ENCODE measurements around the gene BICDL2.

BICDL2 gene

GRCh38 chr16:3009568-3010390 lies 27.0 kb downstream of the BICDL2 start:
- DNase-seq (no peak), ATAC-seq (no peak)

- DNase-seq, result no peak
- no peak for ATAC-seq
These were observed 28.1 kb downstream of the BICDL2 start for GRCh38 chr16:3008690-3009037.

- ATAC-seq, result no peak
- DNase-seq, result peak; percentile 25
These were observed 28.6 kb downstream of the BICDL2 start for GRCh38 chr16:3007957-3008689.

- ATAC-seq, result no peak
- DNase-seq, result no peak
These were observed 29.4 kb downstream of the BICDL2 start for GRCh38 chr16:3007059-3007956.

- DNase-seq (no peak), ATAC-seq (no peak)
These were observed 31.9 kb downstream of the BICDL2 start for GRCh38 chr16:3004781-3005284.

- DNase-seq (peak; percentile 31), ATAC-seq (no peak)
These were observed 32.4 kb downstream of the BICDL2 start for GRCh38 chr16:3004319-3004718.

- DNase-seq, result peak; percentile 95
- peak; percentile 99 for ATAC-seq
These were observed 33.0 kb downstream of the BICDL2 start for GRCh38 chr16:3003582-3004270.

GRCh38 chr16:3001316-3001715 lies 35.4 kb downstream of the BICDL2 start:
- DNase-seq, result no peak
- no peak for ATAC-seq

GRCh38 chr16:3000540-3000939 lies 36.2 kb downstream of the BICDL2 start:
- ATAC-seq, result no peak

GRCh38 chr16:2999929-3000328 lies 36.8 kb downstream of the BICDL2 start:
- DNase-seq (no peak), ATAC-seq (no peak)

More at GRCh38 chr16:3000540-3000939, 36.2 kb downstream of the BICDL2 start:
- DNase-seq, result no peak

- no peak for ATAC-seq
- no peak for DNase-seq
These were observed 40.4 kb downstream of the BICDL2 start for GRCh38 chr16:2996298-2996697.

GRCh38 chr16:2992383-2993081 lies 44.2 kb downstream of the BICDL2 start:
- DNase-seq (no peak), ATAC-seq (no peak)

GRCh38 chr16:2991566-2992261 lies 45.0 kb downstream of the BICDL2 start:
- DNase-seq, result no peak
- no peak for ATAC-seq

GRCh38 chr16:2990891-2991290 lies 45.9 kb downstream of the BICDL2 start:
- DNase-seq (no peak), ATAC-seq (no peak)

- DNase-seq, result no peak
- no peak for ATAC-seq
These were observed 48.1 kb downstream of the BICDL2 start for GRCh38 chr16:2988590-2989099.

- DNase-seq (no peak), ATAC-seq (no peak)
These were observed 48.9 kb downstream of the BICDL2 start for GRCh38 chr16:2987833-2988232.

GRCh38 chr16:2987286-2987685 lies 49.5 kb downstream of the BICDL2 start:
- DNase-seq, result no peak
- no peak for ATAC-seq

GRCh38 chr16:2986623-2987188 lies 50.0 kb downstream of the BICDL2 start:
- no peak for DNase-seq
- ATAC-seq, result no peak

GRCh38 chr16:2985893-2986355 lies 50.8 kb downstream of the BICDL2 start:
- ATAC-seq (no peak), DNase-seq (no peak)

GRCh38 chr16:2985462-2985861 lies 51.3 kb downstream of the BICDL2 start:
- DNase-seq, result no peak
- ATAC-seq, result no peak

Data from stimulated activated naive CD8-positive, alpha-beta T cell treated with anti-CD3 and anti-CD28 coated beads, Interleukin-15, Interleukin-2, amounts not matched to agents 100 U/mL and 50 U/mL, for 24 hours (primary cell).